H4 (cell line): Measurements from ENCODE around the gene CT55. TPM values are rescaled to one million over a fixed set of nuclear protein-coding genes. Genes with fewer than 3 reads are reported as not detected.

Source experiments
- total RNA-seq: library from RNA; depleted of rRNA; stranded (reverse); fragments of >200 nt; shearing (Covaris generic); gene quantifications from 2 replicates; pipeline ENCODE4 v1.2.3, GENCODE V29; 2014; rRNA removed

CT55 gene
- total RNA-seq, 1 experiment from 2014 or later, result 0.87 TPM

Other genes starting within 250 kb of the CT55 start
- gene SMIM10, start 180.4 kb downstream of the CT55 start, total RNA-seq, result 7.2 and 7.6 TPM in 2 replicates
- gene RTL8B, start 148.9 kb downstream of the CT55 start, total RNA-seq, result 22.1 and 22.9 TPM in 2 replicates
- 42.7 and 63.2 TPM in 2 replicates for gene RTL8C, start 139.0 kb downstream of the CT55 start, total RNA-seq
- 10.5 and 30.8 TPM in 2 replicates for gene RTL8A, start 119.3 kb downstream of the CT55 start, total RNA-seq
- 0.12 and 0.27 TPM in 2 replicates for gene SMIM10L2B, start 72.7 kb downstream of the CT55 start, total RNA-seq
- gene ETDB, start 50.9 kb downstream of the CT55 start, total RNA-seq, result not detected in 2 replicates
- not detected in 2 replicates for gene ETDA, start 80.7 kb upstream of the CT55 start, total RNA-seq
- gene ETDC, start 138.1 kb upstream of the CT55 start, total RNA-seq, result not detected in 2 replicates
- gene ZNF75D, start 172.7 kb upstream of the CT55 start, total RNA-seq, result 2.9 and 5.2 TPM in 2 replicates
- 3.5 and 4.2 TPM in 2 replicates for gene ZNF449, start 173.4 kb upstream of the CT55 start, total RNA-seq